Vagina (tissue), 2 donors: ENCODE results near the gene ALK.

Experiments used
- POLR2AphosphoS5 ChIP-seq, 2 donors: sonication (generic); formaldehyde crosslinking; IDR thresholded peaks; one replicate each; pipeline ENCODE4 v1.9.0; 2017; ENCODE audit warnings: antibody characterized with exemption in 2 of 2, mild to moderate bottlenecking in 2 of 2, low read depth in 1 of 2; ENCODE audit not compliant: insufficient read depth in 1 of 2
- TF ChIP-seq, protein P1 (sequence below), 3 experiments: fragments of 450-650 bp in 2 of 3; fragments of 200-600 bp in 1 of 3; sonication (generic) in 1 of 3; IDR thresholded peaks; one replicate each; pipeline ENCODE4 v1.5.1; 2017 to 2019; ENCODE audit warnings: antibody characterized with exemption in 3 of 3, mild to moderate bottlenecking in 2 of 3, moderate library complexity in 2 of 3

GRCh38 chr2:29496198-29496597 is 425.2 kb downstream of the ALK start:
- TF ChIP-seq, protein P1, sequence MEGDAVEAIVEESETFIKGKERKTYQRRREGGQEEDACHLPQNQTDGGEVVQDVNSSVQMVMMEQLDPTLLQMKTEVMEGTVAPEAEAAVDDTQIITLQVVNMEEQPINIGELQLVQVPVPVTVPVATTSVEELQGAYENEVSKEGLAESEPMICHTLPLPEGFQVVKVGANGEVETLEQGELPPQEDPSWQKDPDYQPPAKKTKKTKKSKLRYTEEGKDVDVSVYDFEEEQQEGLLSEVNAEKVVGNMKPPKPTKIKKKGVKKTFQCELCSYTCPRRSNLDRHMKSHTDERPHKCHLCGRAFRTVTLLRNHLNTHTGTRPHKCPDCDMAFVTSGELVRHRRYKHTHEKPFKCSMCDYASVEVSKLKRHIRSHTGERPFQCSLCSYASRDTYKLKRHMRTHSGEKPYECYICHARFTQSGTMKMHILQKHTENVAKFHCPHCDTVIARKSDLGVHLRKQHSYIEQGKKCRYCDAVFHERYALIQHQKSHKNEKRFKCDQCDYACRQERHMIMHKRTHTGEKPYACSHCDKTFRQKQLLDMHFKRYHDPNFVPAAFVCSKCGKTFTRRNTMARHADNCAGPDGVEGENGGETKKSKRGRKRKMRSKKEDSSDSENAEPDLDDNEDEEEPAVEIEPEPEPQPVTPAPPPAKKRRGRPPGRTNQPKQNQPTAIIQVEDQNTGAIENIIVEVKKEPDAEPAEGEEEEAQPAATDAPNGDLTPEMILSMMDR (IDR thresholded peaks at IDR 0.05) = no peak
- TF ChIP-seq POLR2AphosphoS5 (IDR thresholded peaks at IDR 0.05; ENCODE audit: insufficient read depth in 1 of 2, low read depth in 1 of 2) = no peak
